SK-N-SH (cell line): ENCODE results near the gene PRICKLE4.

Experiments
- CTCF ChIP-seq: fragments of 200-600 bp; sonication (generic); IDR thresholded peaks from 2 replicates; pipeline ENCODE4 v1.6.1; 2017; ENCODE audit warnings: antibody characterized with exemption, mild to moderate bottlenecking, moderate library complexity
- EP300 ChIP-seq, 2 experiments: IDR thresholded peaks; 2 replicates each; pipeline versions ENCODE4 v1.4.0 to v1.6.1; 2012; ENCODE audit warnings: borderline replicate concordance in 1 of 2, low read depth in 1 of 2, low read length in 1 of 2
- EZH2phosphoT487 ChIP-seq: fragments of 200-600 bp; sonication (generic); IDR thresholded peaks from 2 replicates; pipeline ENCODE4 v1.6.1; 2017; ENCODE audit warnings: low read depth, mixed run types, mild to moderate bottlenecking, antibody characterized with exemption, moderate library complexity, borderline replicate concordance
- TAF1 ChIP-seq: IDR thresholded peaks from 2 replicates; pipeline ENCODE4 v1.6.1; 2012; ENCODE audit warnings: low read depth, mild to moderate bottlenecking, low read length, moderate library complexity, borderline replicate concordance

GRCh38 chr6:41818271-41819054 is 37.9 kb downstream of the PRICKLE4 start:
- TF ChIP-seq CTCF = no peak
- no peak for TF ChIP-seq TAF1
- TF ChIP-seq EP300 (IDR thresholded peaks at IDR 0.05; ENCODE audit: borderline replicate concordance in 1 of 2, low read depth in 1 of 2, low read length in 1 of 2) = no peak
- no peak for TF ChIP-seq EZH2phosphoT487
